HepG2 (cell line): ENCODE data around the gene CACNA1C. TPM values are rescaled to one million over a fixed set of nuclear protein-coding genes. Genes with fewer than 3 reads are reported as not detected.

Experiments used
- ATAC-seq: fragments of 200-7000 bp; cut with Tn5 transposase; 3 replicates; pipeline ENCODE4 v1.9.1; 2020; ENCODE audit warnings: mild to moderate bottlenecking, moderate library complexity
- BruUV-seq: library from RNA; stranded (reverse); fragments of 400-500 nt; replicated peaks from 2 replicates; lab custom pipeline; 2021; lab: Mats Ljungman, UMichigan
- CTCF ChIA-PET: fragments of 300-600 bp; formaldehyde crosslinking; extraction: SDS; loops from one replicate; lab custom pipeline; 2021; ENCODE audit warnings: low total read pairs, inconsistent platforms, low intra/inter-chr PET ratio; lab: Yijun Ruan, JAX
- POLR2A ChIA-PET: fragments of 350-600 bp; sonication (Branson Sonifier 250); formaldehyde crosslinking; loops from one replicate; lab custom pipeline; 2020; ENCODE audit warnings: antibody characterized with exemption, inconsistent platforms; lab: Yijun Ruan, JAX
- DNase-seq: peaks from one replicate; pipeline ENCODE4 v3.0.0-alpha.2; 2015; ENCODE audit warnings: low spot score
- FAIRE-seq: peaks from 3 replicates; lab custom pipeline; 2011; peaks lifted over from hg19 to GRCh38; lab: Jason Lieb, UNC
- H2AFZ ChIP-seq: one replicate; pipeline ENCODE4 v1.6.1; 2011; ENCODE audit warnings: low read length, inconsistent platforms
- H3K27ac ChIP-seq: fragments of 300-600 bp; 3 replicates; pipeline ENCODE4 v1.8.0; 2011; ENCODE audit warnings: mixed run types, mild to moderate bottlenecking, mixed read lengths, low read length, inconsistent platforms; ENCODE audit not compliant: insufficient read depth; ENCODE audit errors: extremely low read length
- H3K27me3 ChIP-seq, 2 experiments: fragments of 200-600 bp in 1 of 2; 2 replicates in 1 of 2; 3 replicates in 1 of 2; pipeline versions ENCODE4 v1.6.0 to v1.8.0; 2011; ENCODE audit warnings: low read length in 2 of 2, mild to moderate bottlenecking in 2 of 2, moderate library complexity in 2 of 2, inconsistent platforms in 1 of 2; ENCODE audit not compliant: insufficient read depth in 2 of 2, control insufficient read depth in 1 of 2
- H3K36me3 ChIP-seq, 2 experiments: fragments of 200-600 bp in 1 of 2; replicated peaks in 1 of 2; 2 replicates in 1 of 2; 3 replicates in 1 of 2; pipeline versions ENCODE4 v1.5.1 to v1.8.0; 2011; ENCODE audit warnings: low read length in 2 of 2, inconsistent platforms in 1 of 2; ENCODE audit not compliant: insufficient read depth in 2 of 2, control insufficient read depth in 1 of 2
- H3K4me1 ChIP-seq: 2 replicates; pipeline ENCODE4 v1.5.1; 2012; ENCODE audit warnings: low read length, inconsistent platforms; ENCODE audit not compliant: insufficient read depth
- H3K4me2 ChIP-seq: 2 replicates; pipeline ENCODE4 v1.6.0; 2011; ENCODE audit warnings: low read depth, low read length, inconsistent platforms
- H3K4me3 ChIP-seq, 3 experiments: fragments of 200-600 bp in 1 of 3; sonication (generic), shearing (Covaris generic) in 1 of 3; replicated peaks in 1 of 3; 2 replicates each; pipeline ENCODE4 v1.5.1; 2011 to 2016; ENCODE audit warnings: low read length in 3 of 3, inconsistent platforms in 2 of 3, low read depth in 2 of 3, mild to moderate bottlenecking in 2 of 3, control low read depth in 1 of 3, mixed read lengths in 1 of 3; ENCODE audit not compliant: insufficient read depth in 1 of 3
- H3K79me2 ChIP-seq: one replicate; pipeline ENCODE4 v1.6.1; 2011; ENCODE audit warnings: low read length, inconsistent platforms; ENCODE audit not compliant: insufficient read depth
- H3K9ac ChIP-seq: 2 replicates; pipeline ENCODE4 v1.6.0; 2011; ENCODE audit warnings: mild to moderate bottlenecking, low read depth, low read length, inconsistent platforms; ENCODE audit not compliant: insufficient read depth
- H3K9me3 ChIP-seq: 2 replicates; pipeline ENCODE4 v1.5.1; 2012; ENCODE audit warnings: mild to moderate bottlenecking, low read length
- H4K20me1 ChIP-seq: 2 replicates; pipeline ENCODE4 v1.6.0; 2011; ENCODE audit warnings: inconsistent platforms, mild to moderate bottlenecking, low read length, moderate library complexity; ENCODE audit not compliant: insufficient read depth
- CENPT ChIP-seq: sonication (generic); formaldehyde crosslinking; IDR thresholded peaks from 2 replicates; pipeline ENCODE4 v1.8.0; 2022; ENCODE audit warnings: low read depth, mild to moderate bottlenecking, moderate library complexity, missing genetic modification reagents
- EEA1 ChIP-seq: sonication (generic); formaldehyde crosslinking; IDR thresholded peaks from 2 replicates; pipeline ENCODE4 v1.5.1; 2020; ENCODE audit warnings: mild to moderate bottlenecking, missing genetic modification reagents, borderline replicate concordance
- PCBP2 ChIP-seq: fragments of 200-400 bp; formaldehyde crosslinking; optimal IDR thresholded peaks from 2 replicates; pipeline ENCODE3; 2018; ENCODE audit warnings: low read length, low read depth; ENCODE audit not compliant: poor library complexity, severe bottlenecking
- ZBTB7A ChIP-seq: sonication (generic); formaldehyde crosslinking; IDR thresholded peaks from 2 replicates; pipeline ENCODE4 v1.8.0; 2022; ENCODE audit warnings: mild to moderate bottlenecking, missing genetic modification reagents
- ZNF296 ChIP-seq: sonication (generic); formaldehyde crosslinking; conservative IDR thresholded peaks from 2 replicates; pipeline ENCODE4 v1.5.0; 2020; ENCODE audit warnings: mild to moderate bottlenecking, missing genetic modification reagents
- ZNF326 ChIP-seq: sonication (generic); formaldehyde crosslinking; IDR thresholded peaks from 2 replicates; pipeline ENCODE4 v1.4.0; 2020; ENCODE audit warnings: missing genetic modification reagents, borderline replicate concordance
- ZNF670 ChIP-seq: sonication (generic); formaldehyde crosslinking; IDR thresholded peaks from 2 replicates; pipeline ENCODE4 v1.8.0; 2022; ENCODE audit warnings: mild to moderate bottlenecking, missing genetic modification reagents, borderline replicate concordance
- WGBS: methylation state at CpG from one replicate; pipeline ENCODE4 v1.1.6; 2017; ENCODE audit warnings: low lambda C conversion rate; 5-methylcytosine and 5-hydroxymethylcytosine counted together
- in situ Hi-C: cut with HindIII; loops from 2 replicates; pipeline ENCODE4 v1.10.0; 2017; ENCODE audit warnings: low pct_unique_long_range_greater_than_20kb; ENCODE audit not compliant: extremely low pct_ligation_motif_present
- intact Hi-C: fragments of 100-400 bp; cut with micrococcal nuclease; formaldehyde crosslinking; loops from one replicate; pipeline ENCODE4 v1.10.0; 2022; ENCODE audit not compliant: unreplicated experiment
- polyA plus RNA-seq, 8 experiments: library from polyadenylated mRNA; depleted of rRNA in 3 of 8; stranded (reverse) in 7 of 8; unstranded in 1 of 8; fragments of >200 nt; fragmentation: Illumina TruSeq in 4 of 8; extraction: Trizol in 4 of 8; gene quantifications; 2 replicates each; pipeline versions ENCODE4 v1.2.1 to v1.2.3, GENCODE V29; 2011 to 2016; ENCODE audit warnings: low read depth in 4 of 8, missing spikeins in 1 of 8, mixed read lengths in 1 of 8; ENCODE audit not compliant: insufficient read depth in 1 of 8
- total RNA-seq, 5 experiments: library from RNA; depleted of rRNA; stranded (reverse); fragments of >200 nt; fragmentation: Illumina TruSeq; extraction: Trizol; gene quantifications; 2 replicates each; pipeline ENCODE4 v1.2.3, GENCODE V29; 2016; ENCODE audit warnings: low read depth in 1 of 5
- TF ChIP-seq, protein P1 (sequence below): sonication (generic); formaldehyde crosslinking; IDR thresholded peaks from 2 replicates; pipeline ENCODE4 v1.8.0; 2023; ENCODE audit warnings: mild to moderate bottlenecking, missing genetic modification reagents
- TF ChIP-seq, protein P2 (sequence below): sonication (generic); formaldehyde crosslinking; IDR thresholded peaks from 2 replicates; pipeline ENCODE4 v1.5.0; 2020; ENCODE audit warnings: missing genetic modification reagents
- TF ChIP-seq, protein P3 (sequence below): sonication (generic); formaldehyde crosslinking; IDR thresholded peaks from 2 replicates; pipeline ENCODE4 v1.5.1; 2020; ENCODE audit warnings: mild to moderate bottlenecking, moderate library complexity, missing genetic modification reagents
- TF ChIP-seq, protein P4 (sequence below): sonication (generic); formaldehyde crosslinking; IDR thresholded peaks from 2 replicates; pipeline ENCODE4 v1.4.0; 2020; ENCODE audit warnings: missing genetic modification reagents

CACNA1C gene
- total and polyA plus RNA-seq, 2 of the 13 experiments (the other 11 are each of a cell fraction or from before 2014, with no cell fraction given) = not detected

DNA sequence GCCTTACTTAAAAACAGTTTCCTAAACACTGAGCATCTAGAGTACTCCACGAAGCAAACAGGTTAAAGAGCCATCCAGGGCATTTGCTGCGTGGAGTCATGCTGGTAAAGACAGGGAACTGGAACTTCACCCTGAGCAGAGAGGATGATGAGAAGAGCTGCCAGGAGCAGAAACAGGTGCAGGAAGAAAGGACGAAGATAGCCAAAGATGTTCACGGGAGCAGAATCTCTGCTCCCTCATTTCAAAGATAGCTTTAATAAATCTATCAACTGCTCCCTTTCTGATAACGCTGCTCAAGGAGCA, 461.2 kb downstream of the CACNA1C start (continued):
- TF ChIP-seq, protein P1, sequence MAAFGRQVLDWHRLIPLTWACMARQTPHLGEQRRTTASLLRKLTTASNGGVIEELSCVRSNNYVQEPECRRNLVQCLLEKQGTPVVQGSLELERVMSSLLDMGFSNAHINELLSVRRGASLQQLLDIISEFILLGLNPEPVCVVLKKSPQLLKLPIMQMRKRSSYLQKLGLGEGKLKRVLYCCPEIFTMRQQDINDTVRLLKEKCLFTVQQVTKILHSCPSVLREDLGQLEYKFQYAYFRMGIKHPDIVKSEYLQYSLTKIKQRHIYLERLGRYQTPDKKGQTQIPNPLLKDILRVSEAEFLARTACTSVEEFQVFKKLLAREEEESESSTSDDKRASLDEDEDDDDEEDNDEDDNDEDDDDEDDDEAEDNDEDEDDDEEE (CRISPR knock-in tag) = no peak
- no peak for TF ChIP-seq ZNF670 (CRISPR knock-in tag)
- TF ChIP-seq EEA1 (CRISPR knock-in tag) = no peak

DNA sequence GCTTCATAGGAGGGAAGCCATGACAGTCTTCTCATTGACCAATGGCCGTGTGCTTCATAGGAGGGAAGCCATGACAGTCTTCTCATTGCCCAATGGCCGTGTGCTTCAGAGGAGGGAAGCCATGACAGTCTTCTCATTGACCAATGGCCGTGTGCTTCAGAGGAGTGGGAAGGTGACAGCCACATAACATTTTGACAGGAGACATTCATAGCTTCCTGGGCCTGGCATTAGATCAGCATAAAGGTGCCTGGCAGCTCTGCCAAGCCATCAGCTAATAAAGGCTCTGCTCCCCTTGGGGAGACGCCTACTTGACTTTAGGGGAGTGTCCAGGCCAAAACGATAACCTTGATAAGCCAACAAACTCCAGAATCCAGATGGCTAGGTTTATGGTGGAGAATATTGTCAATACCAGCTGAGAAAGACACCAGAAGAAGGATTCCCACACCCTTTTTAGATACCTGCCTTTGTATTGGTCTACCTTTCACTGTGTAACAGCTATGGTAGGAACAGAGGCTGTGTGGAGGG, 468.0 kb downstream of the CACNA1C start:
- peaks cover 0 to 37% of the 10 kb centered on the region in 2 experiments; a peak in 4 of 5 replicates for H3K27me3 ChIP-seq
- intact Hi-C loops = no loop called here
- H3K27ac ChIP-seq = no peak overlapping the region
- no peaks in the 10 kb centered on the region for H3K36me3 ChIP-seq
- POLR2A ChIA-PET = no interaction called here
- DNase-seq = no peak
- TF ChIP-seq PCBP2 (no peak), ZNF296 (CRISPR knock-in tag) (no peak), ZBTB7A (no peak), ZNF326 (CRISPR knock-in tag) (no peak), CENPT (CRISPR knock-in tag) (no peak)
- TF ChIP-seq, protein P2, sequence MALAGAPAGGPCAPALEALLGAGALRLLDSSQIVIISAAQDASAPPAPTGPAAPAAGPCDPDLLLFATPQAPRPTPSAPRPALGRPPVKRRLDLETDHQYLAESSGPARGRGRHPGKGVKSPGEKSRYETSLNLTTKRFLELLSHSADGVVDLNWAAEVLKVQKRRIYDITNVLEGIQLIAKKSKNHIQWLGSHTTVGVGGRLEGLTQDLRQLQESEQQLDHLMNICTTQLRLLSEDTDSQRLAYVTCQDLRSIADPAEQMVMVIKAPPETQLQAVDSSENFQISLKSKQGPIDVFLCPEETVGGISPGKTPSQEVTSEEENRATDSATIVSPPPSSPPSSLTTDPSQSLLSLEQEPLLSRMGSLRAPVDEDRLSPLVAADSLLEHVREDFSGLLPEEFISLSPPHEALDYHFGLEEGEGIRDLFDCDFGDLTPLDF (CRISPR knock-in tag) = no peak
- TF ChIP-seq, protein P3, sequence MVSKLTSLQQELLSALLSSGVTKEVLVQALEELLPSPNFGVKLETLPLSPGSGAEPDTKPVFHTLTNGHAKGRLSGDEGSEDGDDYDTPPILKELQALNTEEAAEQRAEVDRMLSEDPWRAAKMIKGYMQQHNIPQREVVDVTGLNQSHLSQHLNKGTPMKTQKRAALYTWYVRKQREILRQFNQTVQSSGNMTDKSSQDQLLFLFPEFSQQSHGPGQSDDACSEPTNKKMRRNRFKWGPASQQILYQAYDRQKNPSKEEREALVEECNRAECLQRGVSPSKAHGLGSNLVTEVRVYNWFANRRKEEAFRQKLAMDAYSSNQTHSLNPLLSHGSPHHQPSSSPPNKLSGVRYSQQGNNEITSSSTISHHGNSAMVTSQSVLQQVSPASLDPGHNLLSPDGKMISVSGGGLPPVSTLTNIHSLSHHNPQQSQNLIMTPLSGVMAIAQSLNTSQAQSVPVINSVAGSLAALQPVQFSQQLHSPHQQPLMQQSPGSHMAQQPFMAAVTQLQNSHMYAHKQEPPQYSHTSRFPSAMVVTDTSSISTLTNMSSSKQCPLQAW (CRISPR knock-in tag) = no peak
- TF ChIP-seq, protein P4, sequence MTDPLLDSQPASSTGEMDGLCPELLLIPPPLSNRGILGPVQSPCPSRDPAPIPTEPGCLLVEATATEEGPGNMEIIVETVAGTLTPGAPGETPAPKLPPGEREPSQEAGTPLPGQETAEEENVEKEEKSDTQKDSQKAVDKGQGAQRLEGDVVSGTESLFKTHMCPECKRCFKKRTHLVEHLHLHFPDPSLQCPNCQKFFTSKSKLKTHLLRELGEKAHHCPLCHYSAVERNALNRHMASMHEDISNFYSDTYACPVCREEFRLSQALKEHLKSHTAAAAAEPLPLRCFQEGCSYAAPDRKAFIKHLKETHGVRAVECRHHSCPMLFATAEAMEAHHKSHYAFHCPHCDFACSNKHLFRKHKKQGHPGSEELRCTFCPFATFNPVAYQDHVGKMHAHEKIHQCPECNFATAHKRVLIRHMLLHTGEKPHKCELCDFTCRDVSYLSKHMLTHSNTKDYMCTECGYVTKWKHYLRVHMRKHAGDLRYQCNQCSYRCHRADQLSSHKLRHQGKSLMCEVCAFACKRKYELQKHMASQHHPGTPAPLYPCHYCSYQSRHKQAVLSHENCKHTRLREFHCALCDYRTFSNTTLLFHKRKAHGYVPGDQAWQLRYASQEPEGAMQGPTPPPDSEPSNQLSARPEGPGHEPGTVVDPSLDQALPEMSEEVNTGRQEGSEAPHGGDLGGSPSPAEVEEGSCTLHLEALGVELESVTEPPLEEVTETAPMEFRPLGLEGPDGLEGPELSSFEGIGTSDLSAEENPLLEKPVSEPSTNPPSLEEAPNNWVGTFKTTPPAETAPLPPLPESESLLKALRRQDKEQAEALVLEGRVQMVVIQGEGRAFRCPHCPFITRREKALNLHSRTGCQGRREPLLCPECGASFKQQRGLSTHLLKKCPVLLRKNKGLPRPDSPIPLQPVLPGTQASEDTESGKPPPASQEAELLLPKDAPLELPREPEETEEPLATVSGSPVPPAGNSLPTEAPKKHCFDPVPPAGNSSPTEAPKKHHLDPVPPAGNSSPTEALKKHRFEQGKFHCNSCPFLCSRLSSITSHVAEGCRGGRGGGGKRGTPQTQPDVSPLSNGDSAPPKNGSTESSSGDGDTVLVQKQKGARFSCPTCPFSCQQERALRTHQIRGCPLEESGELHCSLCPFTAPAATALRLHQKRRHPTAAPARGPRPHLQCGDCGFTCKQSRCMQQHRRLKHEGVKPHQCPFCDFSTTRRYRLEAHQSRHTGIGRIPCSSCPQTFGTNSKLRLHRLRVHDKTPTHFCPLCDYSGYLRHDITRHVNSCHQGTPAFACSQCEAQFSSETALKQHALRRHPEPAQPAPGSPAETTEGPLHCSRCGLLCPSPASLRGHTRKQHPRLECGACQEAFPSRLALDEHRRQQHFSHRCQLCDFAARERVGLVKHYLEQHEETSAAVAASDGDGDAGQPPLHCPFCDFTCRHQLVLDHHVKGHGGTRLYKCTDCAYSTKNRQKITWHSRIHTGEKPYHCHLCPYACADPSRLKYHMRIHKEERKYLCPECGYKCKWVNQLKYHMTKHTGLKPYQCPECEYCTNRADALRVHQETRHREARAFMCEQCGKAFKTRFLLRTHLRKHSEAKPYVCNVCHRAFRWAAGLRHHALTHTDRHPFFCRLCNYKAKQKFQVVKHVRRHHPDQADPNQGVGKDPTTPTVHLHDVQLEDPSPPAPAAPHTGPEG (CRISPR knock-in tag) = no peak
- in situ Hi-C loops = no loop called here
- WGBS = 0% methylated on average over 4 of the region's 5 CpGs
- no peak for ATAC-seq
- CTCF ChIA-PET = no interaction called here
- no peaks in the 10 kb centered on the region for H4K20me1 ChIP-seq
- 0 out of 2 replicates have a peak, but pooled peaks cover 8% of the 10 kb centered on the region for H3K9me3 ChIP-seq
- no peaks in the 10 kb centered on the region for H3K4me1 ChIP-seq
- no peak overlapping the region for H3K4me2 ChIP-seq
- no peak overlapping the region for H3K4me3 ChIP-seq
- H3K79me2 ChIP-seq = no peaks in the 10 kb centered on the region
- FAIRE-seq = no peak
- no TSS peak for BruUV-seq
- no peak overlapping the region for H2AFZ ChIP-seq
- H3K9ac ChIP-seq = no peak overlapping the region
